ENCODE measurements around the gene ZNF705A.

GRCh38 chr12:8157484-8158198, 826 bp downstream of the ZNF705A start:
- TF ChIP-seq CTCF (IDR thresholded peaks at IDR 0.05) (no peak), POLR2A (IDR thresholded peaks at IDR 0.05) (no peak), POLR2AphosphoS5 (IDR thresholded peaks at IDR 0.05) (no peak)

Measured in prostate gland (tissue), 2 donors.